Tibial nerve (tissue), 4 donors: ENCODE results near the gene MEF2A.

ENCODE experiments used
- CTCF ChIP-seq, 5 experiments: fragments of 200-600 bp in 3 of 5; fragments of 450-650 bp in 2 of 5; sonication (generic) in 3 of 5; IDR thresholded peaks; one replicate each; pipeline ENCODE4 v1.5.1; 2016 to 2019; ENCODE audit warnings: antibody characterized with exemption in 5 of 5, mild to moderate bottlenecking in 3 of 5, moderate library complexity in 2 of 5
- EP300 ChIP-seq, 2 donors: sonication (generic); formaldehyde crosslinking; IDR thresholded peaks; one replicate each; pipeline ENCODE4 v1.6.1; 2017; ENCODE audit warnings: antibody characterized with exemption in 2 of 2, mild to moderate bottlenecking in 1 of 2
- POLR2A ChIP-seq, 2 donors: fragments of 450-650 bp; IDR thresholded peaks; one replicate each; pipeline ENCODE4 v1.6.1; 2017; ENCODE audit warnings: antibody characterized with exemption in 2 of 2, mild to moderate bottlenecking in 2 of 2, moderate library complexity in 2 of 2

DNA sequence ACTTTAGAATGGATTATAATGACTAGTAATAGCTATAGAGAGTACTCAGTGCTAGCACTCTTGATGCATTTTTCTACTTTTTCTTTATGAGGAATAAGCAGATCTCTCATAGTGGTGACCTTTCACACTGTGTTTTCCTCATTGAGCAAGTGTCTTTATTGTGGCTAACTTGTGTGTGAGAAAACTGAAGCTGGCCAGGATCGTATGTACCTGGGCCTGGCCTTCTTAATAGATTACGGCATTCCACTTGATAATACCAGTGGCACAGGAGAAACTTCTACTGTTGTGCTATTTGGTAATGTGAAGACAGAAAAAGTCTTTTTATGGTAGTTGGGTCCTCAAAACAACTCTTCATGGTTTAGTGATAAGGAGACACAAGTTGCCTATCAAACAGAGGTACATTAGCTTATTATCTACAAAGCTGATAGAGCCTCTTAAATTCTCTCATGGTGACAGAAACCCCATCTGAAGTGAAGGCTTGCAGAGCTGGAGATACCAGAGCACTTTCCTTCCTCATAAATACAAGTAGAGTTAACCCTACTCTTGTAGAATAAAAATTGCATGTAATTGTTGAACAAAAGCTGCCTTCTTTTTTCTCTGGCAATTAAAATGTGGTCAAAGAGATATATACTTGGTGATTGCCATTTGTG, 102.9 kb downstream of the MEF2A start:
- TF ChIP-seq POLR2A (IDR thresholded peaks at IDR 0.05) = no peak
- TF ChIP-seq CTCF (IDR thresholded peaks at IDR 0.05) = no peak
- no peak for TF ChIP-seq EP300 (IDR thresholded peaks at IDR 0.05)
